GM23338 (cell line): ENCODE measurements around the gene SLC24A4. TPM values are rescaled to one million over a fixed set of nuclear protein-coding genes. Genes with fewer than 3 reads are reported as not detected.

Experiments used
- ATAC-seq: fragments of 200-7000 bp; cut with Tn5 transposase; 3 replicates; pipeline ENCODE4 v1.9.1; 2020
- DNase-seq: peaks from one replicate; pipeline ENCODE4 v3.0.0-alpha.2; 2015; ENCODE audit warnings: low spot score
- H2AFZ ChIP-seq: fragments of 200-600 bp; sonication (generic); 2 replicates; pipeline ENCODE4 v1.8.0; 2016; ENCODE audit warnings: antibody characterized with exemption, mild to moderate bottlenecking, moderate library complexity
- H3F3A ChIP-seq: fragments of 200-600 bp; sonication (generic); replicated peaks from 2 replicates; pipeline ENCODE4 v1.8.0; 2017; ENCODE audit warnings: antibody characterized with exemption, mixed run types, low read depth
- H3K27ac ChIP-seq: fragments of 200-600 bp; sonication (generic); 2 replicates; pipeline ENCODE4 v1.6.1; 2016; ENCODE audit warnings: low read depth
- H3K27me3 ChIP-seq: fragments of 200-600 bp; sonication (generic); 2 replicates; pipeline ENCODE4 v1.8.0; 2016; ENCODE audit warnings: mild to moderate bottlenecking, mixed run types, moderate library complexity; ENCODE audit not compliant: insufficient read depth
- H3K36me3 ChIP-seq: fragments of 200-600 bp; sonication (generic); 2 replicates; pipeline ENCODE4 v1.8.0; 2016; ENCODE audit warnings: mild to moderate bottlenecking; ENCODE audit not compliant: insufficient read depth
- H3K4me1 ChIP-seq: fragments of 200-600 bp; sonication (generic); 2 replicates; pipeline ENCODE4 v1.8.0; 2016; ENCODE audit warnings: mild to moderate bottlenecking, moderate library complexity; ENCODE audit not compliant: insufficient read depth
- H3K4me2 ChIP-seq: fragments of 200-600 bp; sonication (generic); 2 replicates; pipeline ENCODE4 v1.7.1; 2017; ENCODE audit warnings: mixed run types
- H3K4me3 ChIP-seq: fragments of 200-600 bp; sonication (generic); 2 replicates; pipeline ENCODE4 v1.6.1; 2016; ENCODE audit warnings: mixed run types
- H3K79me2 ChIP-seq: fragments of 200-600 bp; sonication (generic); replicated peaks from 2 replicates; pipeline ENCODE4 v1.8.0; 2017; ENCODE audit warnings: mild to moderate bottlenecking; ENCODE audit not compliant: insufficient read depth
- H3K9me2 ChIP-seq: fragments of 200-600 bp; sonication (generic); 2 replicates; pipeline ENCODE4 v1.8.0; 2017; ENCODE audit not compliant: insufficient read depth
- H4K20me1 ChIP-seq: fragments of 200-600 bp; sonication (generic); replicated peaks from 2 replicates; pipeline ENCODE4 v1.8.0; 2017; ENCODE audit warnings: mild to moderate bottlenecking; ENCODE audit not compliant: insufficient read depth
- H3K27ac Mint-ChIP-seq: 2 replicates; pipeline ENCODE4 v1.8.0; 2020; ENCODE audit warnings: inconsistent platforms, mild to moderate bottlenecking, moderate library complexity, mixed read lengths
- H3K27me3 Mint-ChIP-seq: 3 replicates; pipeline ENCODE4 v1.8.0; 2022; ENCODE audit warnings: low read depth, mild to moderate bottlenecking, moderate library complexity, mixed read lengths, inconsistent platforms; ENCODE audit not compliant: insufficient read depth, poor library complexity
- H3K36me3 Mint-ChIP-seq: 3 replicates; pipeline ENCODE4 v1.8.0; 2021; ENCODE audit warnings: low read depth, mild to moderate bottlenecking, inconsistent platforms, moderate library complexity, mixed read lengths
- H3K4me1 Mint-ChIP-seq: 3 replicates; pipeline ENCODE4 v1.8.0; 2020; ENCODE audit warnings: mild to moderate bottlenecking, inconsistent platforms, mixed read lengths
- H3K4me3 Mint-ChIP-seq: 3 replicates; pipeline ENCODE4 v1.8.0; 2021; ENCODE audit warnings: moderate library complexity, mild to moderate bottlenecking, inconsistent platforms, mixed read lengths
- H3K9me3 Mint-ChIP-seq: 3 replicates; pipeline ENCODE4 v1.8.0; 2020; ENCODE audit warnings: moderate library complexity, mild to moderate bottlenecking, inconsistent platforms, mixed read lengths
- CREB1 ChIP-seq: fragments of 250-450 bp; sonication (Bioruptor Pico); IDR thresholded peaks from 2 replicates; pipeline ENCODE4 v1.5.0; 2020; ENCODE audit warnings: low read depth, mild to moderate bottlenecking, moderate library complexity
- CTCF ChIP-seq, 2 experiments: fragments of 200-600 bp in 1 of 2; sonication (generic) in 1 of 2; conservative IDR thresholded peaks; 2 replicates each; pipeline versions ENCODE4 v1.5.1 to v1.6.1; 2016 to 2017; ENCODE audit warnings: antibody characterized with exemption in 2 of 2, low read depth in 2 of 2, mild to moderate bottlenecking in 2 of 2, moderate library complexity in 1 of 2
- ETS1 ChIP-seq: IDR thresholded peaks from 2 replicates; pipeline ENCODE4 v1.6.1; 2016; ENCODE audit warnings: antibody characterized with exemption
- EZH2 ChIP-seq: fragments of 200-600 bp; sonication (generic); IDR thresholded peaks from one replicate; pipeline ENCODE4 v1.8.0; 2017; ENCODE audit warnings: antibody characterized with exemption, mild to moderate bottlenecking, low read depth; ENCODE audit not compliant: unreplicated experiment
- EZH2phosphoT487 ChIP-seq: fragments of 200-600 bp; sonication (generic); IDR thresholded peaks from one replicate; pipeline ENCODE4 v1.8.1; 2018; ENCODE audit warnings: antibody characterized with exemption; ENCODE audit not compliant: unreplicated experiment
- JUNB ChIP-seq: IDR thresholded peaks from one replicate; pipeline ENCODE4 v1.6.1; 2016; ENCODE audit warnings: antibody characterized with exemption; ENCODE audit not compliant: unreplicated experiment
- NANOG ChIP-seq: IDR thresholded peaks from 2 replicates; pipeline ENCODE4 v1.6.1; 2016; ENCODE audit warnings: antibody characterized with exemption, borderline replicate concordance
- POLR2AphosphoS5 ChIP-seq: IDR thresholded peaks from 2 replicates; pipeline ENCODE4 v1.6.1; 2016; ENCODE audit warnings: antibody characterized with exemption, low read depth
- REST ChIP-seq: IDR thresholded peaks from one replicate; pipeline ENCODE4 v1.6.1; 2018; ENCODE audit warnings: antibody characterized with exemption; ENCODE audit not compliant: unreplicated experiment
- STAT1 ChIP-seq: IDR thresholded peaks from one replicate; pipeline ENCODE4 v1.6.1; 2016; ENCODE audit warnings: antibody characterized with exemption; ENCODE audit not compliant: unreplicated experiment
- ZNF114 ChIP-seq: fragments of 250-450 bp; sonication (Bioruptor Pico); IDR thresholded peaks from 2 replicates; pipeline ENCODE4 v1.5.0; 2020; ENCODE audit warnings: mild to moderate bottlenecking, moderate library complexity
- ZNF331 ChIP-seq: fragments of 250-450 bp; sonication (Bioruptor Pico); IDR thresholded peaks from 2 replicates; pipeline ENCODE4 v1.5.0; 2020; ENCODE audit warnings: low read depth, mild to moderate bottlenecking, moderate library complexity
- ZNF462 ChIP-seq: fragments of 250-450 bp; sonication (Bioruptor Pico); IDR thresholded peaks from 2 replicates; pipeline ENCODE4 v1.5.0; 2020; ENCODE audit warnings: mild to moderate bottlenecking, moderate library complexity
- polyA plus RNA-seq: library from polyadenylated mRNA; unstranded; fragments of >200 nt; fragmentation: Nextera tagmentation; extraction: Ambion mirVana; gene quantifications from 2 replicates; pipeline ENCODE4 v1.2.1, GENCODE V29; 2016
- total RNA-seq: library from RNA; depleted of rRNA; stranded (reverse); fragments of >200 nt; shearing (Covaris generic); gene quantifications from 2 replicates; pipeline ENCODE4 v1.2.3, GENCODE V29; 2014

SLC24A4 gene
- total and polyA plus RNA-seq, 2 experiments from 2014 or later = 0.06 to 0.38 TPM

GRCh38 chr14:92433407-92433806 lies 110.4 kb downstream of the SLC24A4 start:
- H3K9me3 Mint-ChIP-seq = peaks cover 6% of the 10 kb centered on the region; the same call in 2 of the 3 replicates
- H3K9me2 ChIP-seq = no peaks in the 10 kb centered on the region
- no peak overlapping the region for H3K27ac Mint-ChIP-seq
- no peaks in the 10 kb centered on the region for H3K79me2 ChIP-seq
- H3K4me1 ChIP-seq = no peaks in the 10 kb centered on the region
- DNase-seq (no peak), ATAC-seq (no peak)
- H3K36me3 ChIP-seq = no peaks in the 10 kb centered on the region
- no peaks in the 10 kb centered on the region for H3K27me3 ChIP-seq
- H3K36me3 Mint-ChIP-seq = no peaks in the 10 kb centered on the region
- peaks cover 3% of the 10 kb centered on the region for H3K27me3 Mint-ChIP-seq
- no peaks in the 10 kb centered on the region for H4K20me1 ChIP-seq
- no peak overlapping the region for H3K4me2 ChIP-seq
- no peak overlapping the region for H3K4me3 ChIP-seq
- H3K27ac ChIP-seq = no peak overlapping the region
- no peak overlapping the region for H2AFZ ChIP-seq
- no peak for TF ChIP-seq ZNF331 (CRISPR knock-in tag)
- TF ChIP-seq EZH2 = no peak
- TF ChIP-seq STAT1 = no peak
- TF ChIP-seq ZNF114 (CRISPR knock-in tag) = no peak
- no peak for TF ChIP-seq REST
- TF ChIP-seq ETS1 = no peak
- no peak for TF ChIP-seq JUNB
- TF ChIP-seq CTCF (conservative IDR thresholded peaks at IDR 0.05; ENCODE audit: low read depth in 2 of 2) = no peak
- no peak for TF ChIP-seq POLR2AphosphoS5
- no peak for TF ChIP-seq EZH2phosphoT487
- TF ChIP-seq ZNF462 = no peak
- no peak for TF ChIP-seq CREB1 (CRISPR knock-in tag)
- TF ChIP-seq NANOG = no peak
- H3F3A ChIP-seq = no peaks in the 10 kb centered on the region
- no peaks in the 10 kb centered on the region for H3K4me1 Mint-ChIP-seq
- no peak overlapping the region for H3K4me3 Mint-ChIP-seq
